ENCODE data around the gene UGT2B15. TPM values are rescaled to one million over a fixed set of nuclear protein-coding genes. Genes with fewer than 3 reads are reported as not detected.
"Not testable (repeated sequence)": the region's sequence is repeated elsewhere in the genome, so short reads cannot be mapped to it uniquely, and the experiment has no call there.

UGT2B15 gene
- total RNA-seq, 2 donors from 2014 or later: 50.8 to 69.8 TPM

- intact Hi-C loops (cut with DNase I): no loop called here
- Histone ChIP-seq H3K27ac (peak overlapping the region; percentile 58), H3K4me3 (no peak overlapping the region), H3K27me3 (no peaks in the 10 kb centered on the region), H3K4me1 (no peaks in the 10 kb centered on the region), H3K36me3 (no peaks in the 10 kb centered on the region), H3K9ac (ENCODE audit: low read depth in 2 of 2, low read length in 2 of 2) (no peak overlapping the region), H3K9me3 (no peaks in the 10 kb centered on the region)
- TF ChIP-seq, protein P1, sequence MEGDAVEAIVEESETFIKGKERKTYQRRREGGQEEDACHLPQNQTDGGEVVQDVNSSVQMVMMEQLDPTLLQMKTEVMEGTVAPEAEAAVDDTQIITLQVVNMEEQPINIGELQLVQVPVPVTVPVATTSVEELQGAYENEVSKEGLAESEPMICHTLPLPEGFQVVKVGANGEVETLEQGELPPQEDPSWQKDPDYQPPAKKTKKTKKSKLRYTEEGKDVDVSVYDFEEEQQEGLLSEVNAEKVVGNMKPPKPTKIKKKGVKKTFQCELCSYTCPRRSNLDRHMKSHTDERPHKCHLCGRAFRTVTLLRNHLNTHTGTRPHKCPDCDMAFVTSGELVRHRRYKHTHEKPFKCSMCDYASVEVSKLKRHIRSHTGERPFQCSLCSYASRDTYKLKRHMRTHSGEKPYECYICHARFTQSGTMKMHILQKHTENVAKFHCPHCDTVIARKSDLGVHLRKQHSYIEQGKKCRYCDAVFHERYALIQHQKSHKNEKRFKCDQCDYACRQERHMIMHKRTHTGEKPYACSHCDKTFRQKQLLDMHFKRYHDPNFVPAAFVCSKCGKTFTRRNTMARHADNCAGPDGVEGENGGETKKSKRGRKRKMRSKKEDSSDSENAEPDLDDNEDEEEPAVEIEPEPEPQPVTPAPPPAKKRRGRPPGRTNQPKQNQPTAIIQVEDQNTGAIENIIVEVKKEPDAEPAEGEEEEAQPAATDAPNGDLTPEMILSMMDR (IDR thresholded peaks at IDR 0.05): no peak
- DNase-seq: peak; percentile 38
Measured at GRCh38 chr4:68655764-68656444, 14.5 kb downstream of the UGT2B15 start.

DNA sequence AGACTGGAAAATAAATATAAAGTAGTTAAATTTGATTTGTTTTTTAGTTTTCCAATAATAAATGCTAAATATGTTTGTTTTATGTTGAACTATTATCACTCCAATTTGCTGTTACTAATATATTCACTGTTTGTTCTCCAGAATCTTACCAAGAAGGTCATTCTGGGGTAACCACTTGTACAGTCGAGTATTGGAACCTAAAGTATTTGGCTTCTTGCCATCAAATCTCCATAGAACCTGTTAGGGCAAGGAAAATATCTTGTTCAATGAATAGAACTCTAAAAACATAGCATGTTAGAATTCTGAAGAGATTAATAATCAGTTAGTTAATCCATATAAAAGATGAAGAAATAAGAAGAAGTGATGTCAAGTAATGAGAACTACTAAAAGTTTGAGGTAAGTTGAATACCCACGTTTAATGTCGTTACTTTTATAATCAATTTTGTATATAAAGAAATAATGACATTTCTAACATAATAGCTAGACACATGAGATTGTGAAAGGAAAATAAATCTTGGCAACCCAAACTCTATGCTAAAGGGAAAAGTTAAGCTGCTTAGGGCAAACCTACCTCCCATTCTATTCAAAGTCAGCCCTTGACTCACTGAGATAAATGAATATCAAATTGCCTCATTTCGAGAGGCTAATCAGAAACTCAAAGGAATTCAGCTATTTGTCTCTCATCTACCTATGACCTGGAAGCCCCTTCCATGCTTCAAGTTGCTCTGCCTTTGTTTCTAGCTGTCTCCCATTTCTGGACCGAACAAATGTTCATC, 15.3 kb downstream of the UGT2B15 start:
- Histone ChIP-seq H3K4me1 (no peaks in the 10 kb centered on the region), H3K27ac (no peak overlapping the region), H3K9ac (ENCODE audit: low read depth in 2 of 2, low read length in 2 of 2) (no peak overlapping the region), H3K9me3 (no peaks in the 10 kb centered on the region), H3K4me3 (no peak overlapping the region), H3K27me3 (no peaks in the 10 kb centered on the region), H3K36me3 (no peaks in the 10 kb centered on the region)
- intact Hi-C loops (cut with DNase I): no loop called here
- TF ChIP-seq, protein P1 (IDR thresholded peaks at IDR 0.05): no peak
- DNase-seq: no peak

DNA sequence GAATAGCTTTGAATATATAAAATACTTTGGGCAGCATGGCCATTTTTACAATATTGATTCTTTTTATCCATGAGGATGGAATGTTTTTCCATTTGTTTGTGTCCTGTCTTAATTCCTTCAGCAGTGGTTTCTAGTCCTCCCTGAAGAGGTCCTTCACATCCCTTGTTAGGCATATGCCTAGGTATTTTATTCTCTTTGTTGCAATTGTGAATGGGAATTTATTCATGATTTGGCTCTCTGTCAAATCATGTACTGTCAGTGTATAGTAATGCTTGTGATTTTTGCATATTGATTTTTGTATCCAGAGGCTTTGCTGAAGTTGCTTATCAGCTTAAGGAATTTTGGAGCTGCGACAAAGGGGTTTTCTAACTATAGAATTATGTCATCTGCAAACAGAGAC, 18.5 kb downstream of the UGT2B15 start:
- Histone ChIP-seq H3K4me3 (no peak overlapping the region), H3K27me3 (no peaks in the 10 kb centered on the region), H3K9me3 (no peaks in the 10 kb centered on the region), H3K4me1 (no peaks in the 10 kb centered on the region), H3K9ac (ENCODE audit: low read depth in 2 of 2, low read length in 2 of 2) (no peak overlapping the region), H3K27ac (no peak overlapping the region), H3K36me3 (no peaks in the 10 kb centered on the region)
- intact Hi-C loops (cut with DNase I): no loop called here
- DNase-seq: no peak
- TF ChIP-seq, protein P1 (IDR thresholded peaks at IDR 0.05): no peak

- H3K36me3 ChIP-seq: no peaks in the 10 kb centered on the region
- no peaks in the 10 kb centered on the region for H3K27me3 ChIP-seq
- TF ChIP-seq, protein P1 (IDR thresholded peaks at IDR 0.05): no peak
- H3K9me3 ChIP-seq: no peaks in the 10 kb centered on the region
- no peak overlapping the region for H3K4me3 ChIP-seq
- intact Hi-C loops (cut with DNase I): no loop called here
- no peak for DNase-seq
- no peak overlapping the region for H3K27ac ChIP-seq
- no peaks in the 10 kb centered on the region for H3K4me1 ChIP-seq
- no peak overlapping the region for H3K9ac ChIP-seq (ENCODE audit: low read depth in 2 of 2, low read length in 2 of 2)
Measured at GRCh38 chr4:68630371-68630770, 40.1 kb downstream of the UGT2B15 start.

GRCh38 chr4:68622731-68623130, 47.7 kb downstream of the UGT2B15 start:
- intact Hi-C loops (cut with DNase I); H3K4me3 ChIP-seq: not testable (repeated sequence)

More at GRCh38 chr4:68622731-68623130, 47.7 kb downstream of the UGT2B15 start:
- not testable (repeated sequence) for H3K36me3 ChIP-seq; H3K9me3 ChIP-seq; DNase-seq; H3K4me1 ChIP-seq; H3K9ac ChIP-seq (ENCODE audit: low read depth in 2 of 2, low read length in 2 of 2); H3K27me3 ChIP-seq; H3K27ac ChIP-seq

Measured in colonic mucosa (tissue), 4 donors.